GM20000 (cell line): Measurements from ENCODE around the gene TRIM39.
A peak's percentile ranks its signal among the peaks of the same experiment; 100 is the strongest.

Source experiments
- DNase-seq: peaks from one replicate; pipeline ENCODE4 v3.0.0; 2012; ENCODE audit warnings: low spot score
- CTCF ChIP-seq: IDR thresholded peaks from 2 replicates; pipeline ENCODE4 v1.5.1; 2012; ENCODE audit warnings: mild to moderate bottlenecking, control low read depth; ENCODE audit errors: extremely low read depth, missing control alignments

The TRIM39 gene

GRCh38 chr6:30321692-30322388 lies 4.9 kb upstream of the TRIM39 start:
- no peak for DNase-seq

GRCh38 chr6:30322527-30323501 lies 3.9 kb upstream of the TRIM39 start:
- no peak for TF ChIP-seq CTCF
- no peak for DNase-seq

More at GRCh38 chr6:30321692-30322388, 4.9 kb upstream of the TRIM39 start:
- TF ChIP-seq CTCF = no peak

GRCh38 chr6:30323806-30324205 lies 2.9 kb upstream of the TRIM39 start:
- TF ChIP-seq CTCF = no peak
- no peak for DNase-seq

DNA sequence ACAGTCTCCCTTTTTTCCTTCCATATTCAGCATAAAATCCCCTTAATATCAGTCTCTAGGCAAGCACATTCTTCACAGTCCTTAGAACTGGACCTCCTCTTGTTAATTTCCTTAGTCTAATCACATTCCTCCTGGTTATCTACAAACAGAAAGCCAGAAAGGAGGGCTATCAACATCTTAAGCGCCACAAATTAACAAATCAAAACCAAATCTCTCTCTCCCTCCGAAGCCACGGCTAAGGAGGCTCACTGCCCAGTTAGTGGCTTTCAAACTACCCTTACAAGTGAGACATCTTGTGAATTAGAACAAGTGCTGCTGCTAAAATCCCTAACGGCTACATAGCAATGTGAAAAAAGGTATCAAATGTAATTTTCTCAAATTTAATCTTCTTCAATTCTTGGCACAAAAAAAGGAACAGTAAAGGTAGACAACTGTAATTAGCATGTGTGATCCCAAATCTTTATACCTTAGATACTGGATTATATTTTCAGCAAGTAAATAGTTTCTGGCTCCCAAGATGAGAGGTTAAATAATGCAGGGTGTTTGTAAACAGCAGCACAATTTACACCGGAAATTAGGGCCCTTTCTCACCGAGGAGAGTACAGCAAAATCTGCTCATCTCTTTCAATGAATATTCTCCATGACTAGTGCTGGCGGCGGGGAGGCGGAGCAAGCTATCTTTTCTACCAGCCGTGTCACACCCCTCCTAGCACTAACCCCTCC lies 1.4 kb upstream of the TRIM39 start:
- no peak for TF ChIP-seq CTCF
- peak; percentile 82 for DNase-seq

GRCh38 chr6:30325873-30326525 lies 728 bp upstream of the TRIM39 start:
- peak; percentile 84 for DNase-seq
- TF ChIP-seq CTCF = no peak

- no peak for DNase-seq
- no peak for TF ChIP-seq CTCF
Measured at GRCh38 chr6:30327232-30327746, 562 bp downstream of the TRIM39 start.
